Ishikawa (cell line): ENCODE data around the gene LOXL3.

Experiments used
- CEBPB ChIP-seq: IDR thresholded peaks from 2 replicates; pipeline ENCODE4 v1.6.1; 2012
- REST ChIP-seq: IDR thresholded peaks from 2 replicates; pipeline ENCODE4 v1.6.1; 2012; ENCODE audit warnings: low read depth, mild to moderate bottlenecking

- no peak for TF ChIP-seq REST
- no peak for TF ChIP-seq CEBPB
Measured at GRCh38 chr2:74558284-74559230, 4.8 kb upstream of the LOXL3 start.
